HG02884 (cell line): Measurements from ENCODE around the gene FAM3A.
A peak's percentile ranks its signal among the peaks of the same experiment; 100 is the strongest.
"Not testable (repeated sequence)": the region's sequence is repeated elsewhere in the genome, so short reads cannot be mapped to it uniquely, and the experiment has no call there.

ENCODE experiments used
- ATAC-seq: cut with Tn5 transposase; IDR thresholded peaks from one replicate; pipeline ENCODE4 v1.9.1; 2021; ENCODE audit warnings: mild to moderate bottlenecking, moderate library complexity; ENCODE audit not compliant: unreplicated experiment

The FAM3A gene, protein sequence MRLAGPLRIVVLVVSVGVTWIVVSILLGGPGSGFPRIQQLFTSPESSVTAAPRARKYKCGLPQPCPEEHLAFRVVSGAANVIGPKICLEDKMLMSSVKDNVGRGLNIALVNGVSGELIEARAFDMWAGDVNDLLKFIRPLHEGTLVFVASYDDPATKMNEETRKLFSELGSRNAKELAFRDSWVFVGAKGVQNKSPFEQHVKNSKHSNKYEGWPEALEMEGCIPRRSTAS

DNA sequence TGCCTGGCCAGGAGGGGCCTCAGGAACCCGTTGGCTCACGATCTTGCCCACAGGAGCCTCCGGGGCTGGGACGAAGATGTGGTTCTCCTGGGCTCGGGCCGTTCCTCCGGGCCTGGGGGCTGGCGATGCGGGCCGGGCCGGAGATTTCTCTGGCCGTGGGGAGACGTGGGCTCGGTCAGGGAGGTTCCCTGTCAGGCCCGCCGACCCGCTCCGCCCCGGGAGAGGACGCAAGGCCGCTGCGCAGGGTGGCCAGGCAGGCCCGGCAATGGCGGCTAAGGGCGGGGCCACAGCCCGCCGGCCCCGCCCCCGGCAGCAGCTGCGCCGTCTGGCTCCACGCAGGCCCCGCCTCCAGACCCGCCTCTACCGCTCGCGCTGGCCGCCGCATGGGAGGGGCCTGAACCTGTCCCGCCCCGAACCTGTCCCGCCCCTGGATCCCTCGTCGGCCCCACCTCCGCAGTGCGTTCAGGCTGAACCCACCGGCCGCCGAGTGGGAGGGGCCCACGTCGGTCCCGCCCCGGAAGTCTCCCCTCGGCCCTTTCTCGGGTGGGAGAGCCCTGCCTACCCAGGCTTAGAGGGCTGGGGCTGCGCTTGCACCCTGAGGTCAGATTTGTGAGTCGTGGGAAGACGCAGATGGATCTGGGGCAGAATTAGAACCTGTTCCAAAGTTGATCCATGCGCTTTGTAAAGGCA is at the start of gene FAM3A:
FAM3A (minus strand) TSS at position 267 of the 690 bp plus-strand sequence. CDS start 460 bp downstream, outside the sequence.
- peak; percentile 80 for ATAC-seq

DNA sequence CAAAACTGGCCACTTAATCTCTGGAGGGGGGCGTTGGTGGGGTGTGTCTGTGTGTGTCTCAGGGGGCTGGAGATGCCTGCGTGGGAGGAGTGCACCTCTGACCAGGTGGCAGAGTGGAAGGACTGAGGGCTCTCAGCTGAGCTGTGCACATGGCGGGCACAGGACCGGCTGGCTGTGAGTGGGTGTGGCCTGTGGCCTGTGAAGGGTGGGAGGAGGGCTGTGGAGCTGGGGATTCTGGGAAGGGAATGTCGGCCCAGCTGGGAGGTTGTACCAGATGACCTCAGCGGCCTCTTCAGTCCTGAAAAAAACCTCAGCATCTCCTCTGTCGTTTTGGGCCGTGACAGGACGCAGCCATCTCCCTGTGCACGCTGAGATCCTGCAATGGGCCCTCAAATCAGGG is 46.3 kb upstream of the FAM3A start:
- not testable (repeated sequence) for ATAC-seq

DNA sequence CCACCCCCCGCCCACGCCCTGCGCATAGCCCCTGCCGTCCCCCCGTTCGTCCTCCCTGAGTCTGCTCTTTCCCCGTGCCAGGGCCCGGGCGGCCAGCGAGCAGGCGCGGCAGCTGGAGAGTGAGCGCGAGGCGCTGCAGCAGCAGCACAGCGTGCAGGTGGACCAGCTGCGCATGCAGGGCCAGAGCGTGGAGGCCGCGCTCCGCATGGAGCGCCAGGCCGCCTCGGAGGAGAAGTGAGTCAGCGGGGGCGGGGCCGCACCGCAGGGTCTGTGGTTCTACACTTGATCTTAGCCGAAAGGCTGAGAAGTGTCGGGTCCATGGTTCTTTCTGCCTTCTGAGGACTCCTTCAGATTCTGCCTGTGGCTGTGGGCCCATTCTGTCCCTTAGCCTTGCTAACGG is 44.3 kb upstream of the FAM3A start:
- ATAC-seq, result not testable (repeated sequence)

- not testable (repeated sequence) for ATAC-seq
These were observed 42.9 kb upstream of the FAM3A start for GRCh38 chrX:154558896-154559295.

GRCh38 chrX:154558060-154558690 is 42.1 kb upstream of the FAM3A start:
- ATAC-seq, result not testable (repeated sequence)

DNA sequence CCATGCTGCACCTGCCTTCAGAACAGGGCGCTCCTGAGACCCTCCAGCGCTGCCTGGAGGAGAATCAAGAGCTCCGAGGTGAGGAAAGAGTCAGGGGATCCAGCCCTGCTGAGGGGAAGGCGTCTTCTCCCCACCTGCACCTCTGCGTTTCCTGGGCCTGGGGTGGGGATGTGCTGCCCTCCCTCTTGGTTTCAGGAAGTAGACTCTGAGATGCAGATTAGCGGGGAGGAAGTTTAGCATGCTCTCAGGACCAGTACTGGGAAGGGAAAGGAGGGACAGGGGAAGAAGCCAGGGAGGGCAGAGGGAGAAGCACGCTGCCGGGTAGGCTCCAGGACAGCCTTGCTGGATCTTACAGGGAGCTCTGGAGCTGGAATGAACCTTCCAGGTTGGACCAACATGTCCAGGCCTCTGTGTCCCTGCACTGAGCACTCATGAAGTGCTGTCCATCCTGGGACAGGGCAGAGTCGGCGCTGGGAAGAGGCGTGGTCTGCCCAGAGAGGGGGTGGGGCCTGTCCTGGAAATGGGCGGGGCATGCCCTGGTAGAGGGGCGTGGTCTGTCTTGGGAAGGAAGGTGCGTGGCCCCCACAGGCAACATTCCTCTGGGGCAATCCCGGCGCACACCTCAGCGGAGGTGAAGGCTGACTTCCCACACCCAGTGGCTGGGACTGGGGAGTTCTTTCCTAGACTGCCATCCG is 36.2 kb upstream of the FAM3A start:
- ATAC-seq, result not testable (repeated sequence)

- no peak for ATAC-seq
These were observed 33.7 kb upstream of the FAM3A start for GRCh38 chrX:154549766-154550165.

DNA sequence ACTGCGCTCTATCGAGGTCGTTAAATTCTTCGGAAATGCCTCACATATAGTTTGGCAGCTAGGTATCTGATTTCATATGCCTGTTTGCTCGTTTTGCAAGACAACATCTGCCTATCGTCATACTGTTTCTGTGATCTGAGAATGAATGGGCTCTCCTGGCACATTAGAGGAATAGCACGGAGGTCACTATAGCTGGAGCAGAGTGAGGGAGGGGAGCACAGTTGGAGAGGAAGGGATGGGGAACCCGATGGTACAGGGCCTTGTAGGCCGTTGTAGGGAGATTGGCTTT is 31.9 kb upstream of the FAM3A start:
- ATAC-seq, result no peak

GRCh38 chrX:154547245-154548027 is 31.4 kb upstream of the FAM3A start, which contains the start of gene IKBKG:
Gene IKBKG (plus strand): TSS chrX:154547620. CDS start chrX:154552003, 4,383 bp downstream.
- ATAC-seq, result peak; percentile 65

GRCh38 chrX:154546354-154547244 is 30.6 kb upstream of the FAM3A start, which contains the start of gene G6PD:
Gene G6PD (minus strand): TSS chrX:154546846. CDS start chrX:154546155, 691 bp downstream.
- peak; percentile 51 for ATAC-seq

DNA sequence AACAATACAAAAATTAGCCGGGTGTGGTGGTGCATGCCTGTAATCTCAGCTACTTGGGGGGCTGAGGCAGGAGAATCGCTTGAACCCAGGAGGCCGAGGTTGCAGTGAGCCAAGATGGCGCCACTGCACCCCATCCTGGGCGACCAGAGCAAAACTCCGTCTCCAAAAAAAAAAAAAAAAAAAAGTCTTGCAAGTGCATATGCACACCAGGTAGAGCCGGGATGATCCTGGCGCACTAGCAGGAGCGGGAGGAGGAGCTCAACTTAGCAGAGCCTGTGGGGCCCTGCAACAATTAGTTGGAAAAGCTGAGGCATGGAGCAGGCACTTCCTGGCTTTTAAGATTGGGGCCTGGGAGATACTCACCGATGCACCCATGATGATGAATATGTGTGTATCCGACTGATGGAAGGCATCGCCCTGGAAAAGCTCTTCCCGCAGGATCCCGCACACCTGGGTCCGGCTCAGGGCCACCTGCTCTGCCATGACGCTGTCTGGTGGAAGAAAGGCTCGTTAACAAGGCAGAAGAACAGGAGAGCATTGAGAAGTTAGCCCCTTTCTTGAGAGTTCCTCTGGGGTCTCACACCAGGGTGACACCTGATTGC is 29.7 kb upstream of the FAM3A start:
- no peak for ATAC-seq

DNA sequence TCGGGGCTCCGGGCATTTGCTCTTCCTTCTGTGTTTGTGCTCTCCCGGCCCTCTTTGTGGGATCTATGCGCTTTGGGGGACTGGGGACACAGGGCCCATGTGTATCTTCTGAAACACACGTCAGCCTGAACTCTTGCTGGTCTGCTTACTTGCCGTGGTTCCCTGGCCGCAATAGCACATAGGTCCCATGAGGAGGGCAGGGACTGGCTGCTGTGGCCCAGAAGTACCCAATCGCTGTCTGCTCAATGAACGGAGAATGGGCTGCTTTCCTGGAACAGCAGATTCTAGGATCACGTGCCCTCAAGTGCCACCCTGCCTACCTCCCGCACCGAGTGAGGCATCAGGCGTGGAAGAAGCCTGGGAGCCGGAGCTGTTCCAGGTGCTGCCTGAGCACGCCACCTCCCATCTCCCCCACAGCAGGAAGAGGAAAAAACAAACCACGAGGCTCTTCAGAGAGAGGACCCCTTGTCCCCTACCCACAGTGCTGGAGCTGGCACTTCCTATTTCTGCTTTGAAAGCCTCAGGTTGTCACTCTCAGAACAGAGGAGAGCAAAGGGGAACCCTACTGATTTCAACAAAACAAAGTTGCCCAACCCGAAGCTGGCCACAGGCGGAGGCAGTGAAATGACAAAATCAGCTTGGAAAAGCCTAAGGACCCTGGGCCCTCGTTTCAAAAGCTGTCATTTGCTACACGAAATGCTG is 26.8 kb upstream of the FAM3A start:
- ATAC-seq, result no peak

DNA sequence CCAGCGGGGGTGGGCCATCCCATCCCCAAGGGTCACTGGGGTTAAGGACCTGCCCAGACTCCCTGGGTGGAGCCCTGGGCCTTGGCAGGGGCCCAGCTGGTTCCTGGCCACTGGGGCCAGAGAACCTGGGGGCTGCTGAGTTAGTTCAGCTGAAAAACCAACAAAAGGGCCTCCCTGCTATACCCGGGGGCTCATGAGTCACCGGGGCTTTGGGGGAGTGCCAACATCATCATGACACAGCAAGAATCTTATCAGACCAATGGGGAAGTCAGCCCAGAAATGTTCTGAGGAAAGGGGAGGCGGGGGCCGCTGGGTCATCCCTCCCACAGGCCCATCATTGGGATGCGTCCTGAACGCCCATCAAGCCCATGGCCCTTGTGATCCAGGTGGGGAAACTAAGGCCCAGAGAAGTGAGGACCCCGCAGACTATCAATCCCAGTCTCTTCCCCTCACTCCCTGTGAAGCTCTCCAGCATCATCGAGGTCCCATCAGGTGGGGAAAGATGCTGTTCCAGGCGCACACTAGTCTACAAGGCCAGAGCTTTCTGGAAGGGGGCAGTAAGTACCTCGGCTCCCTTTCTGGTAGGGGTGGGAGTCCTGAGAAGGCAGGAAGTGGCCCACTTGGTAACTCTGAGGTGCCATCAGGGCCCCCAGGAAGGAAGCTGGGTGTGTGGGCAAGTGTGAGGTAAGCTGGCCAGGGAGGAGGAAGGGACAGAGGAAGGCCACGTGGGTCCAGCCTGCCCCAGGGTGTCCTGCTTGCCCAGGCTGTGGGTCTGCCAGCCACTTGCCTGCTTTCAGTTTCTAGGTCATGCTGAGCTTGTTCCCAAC is 26.1 kb upstream of the FAM3A start:
- ATAC-seq, result no peak

GRCh38 chrX:154541589-154541895 is 25.5 kb upstream of the FAM3A start:
- ATAC-seq, result no peak

DNA sequence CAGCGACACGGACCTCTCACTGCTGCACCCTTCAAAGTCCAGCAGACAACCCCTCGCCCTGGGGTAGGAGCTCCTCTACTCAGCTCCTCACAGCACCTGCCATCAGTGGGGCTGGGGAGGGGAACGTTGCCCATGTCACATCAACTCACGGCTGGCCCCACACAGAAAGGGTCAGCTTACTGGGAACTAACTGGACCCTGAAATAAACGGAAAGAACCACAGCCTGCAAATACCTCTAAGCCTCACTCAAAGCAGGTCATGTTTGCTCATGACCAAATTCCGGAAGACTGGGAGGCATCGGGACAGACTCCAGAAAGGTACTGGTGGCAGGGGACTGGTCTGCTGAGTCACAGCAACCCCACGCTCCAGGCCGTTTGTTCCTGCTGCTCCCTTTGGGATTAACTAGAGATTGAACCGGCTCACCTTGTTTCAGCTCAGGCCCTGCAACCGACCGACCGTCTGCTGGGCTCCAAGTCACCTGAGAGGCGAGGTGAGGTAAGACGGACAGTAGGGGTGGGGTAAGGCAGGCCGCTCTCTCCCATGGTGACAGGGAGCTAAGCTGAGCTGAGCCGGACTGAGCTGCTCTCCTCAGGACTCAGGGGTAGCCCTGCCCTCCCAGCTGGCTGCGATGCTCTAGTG is 25.0 kb upstream of the FAM3A start:
- no peak for ATAC-seq

DNA sequence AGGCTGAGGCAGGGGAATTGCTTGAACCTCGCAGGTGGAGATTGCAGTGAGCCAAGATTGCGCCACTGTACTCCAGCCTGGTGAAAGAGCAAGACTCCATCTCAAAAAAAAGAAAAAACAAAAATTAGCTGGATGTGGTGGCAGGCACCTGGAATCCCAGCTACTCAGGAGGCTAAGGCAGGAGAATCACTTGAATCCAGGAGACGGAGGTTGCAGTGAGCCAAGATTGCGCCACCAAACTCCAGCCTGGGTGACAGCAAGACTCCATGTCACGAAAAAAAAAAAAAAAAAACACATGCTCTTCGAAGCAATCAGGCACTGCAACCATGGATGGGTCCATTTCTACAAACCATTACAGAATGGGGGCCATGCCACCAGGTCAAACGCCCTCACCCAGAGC is 24.3 kb upstream of the FAM3A start:
- not testable (repeated sequence) for ATAC-seq

DNA sequence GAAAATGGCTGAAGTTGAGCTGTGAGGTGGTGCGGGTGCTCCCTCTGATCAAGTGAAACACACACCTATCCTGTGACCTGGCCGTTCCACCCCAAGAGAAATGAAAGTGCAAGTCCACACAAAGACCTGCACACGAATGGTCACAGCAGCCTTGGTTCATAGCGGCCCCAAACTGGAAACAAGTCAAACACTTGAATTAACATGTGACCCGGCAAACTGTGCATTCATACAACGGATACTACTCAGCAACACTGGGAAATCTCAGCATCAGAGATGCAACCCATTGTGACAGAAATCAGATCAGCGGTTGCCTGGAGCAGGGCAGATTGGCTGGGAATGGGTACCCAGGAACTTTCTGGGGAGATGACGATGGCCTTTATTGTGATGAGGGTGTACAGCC is 23.0 kb upstream of the FAM3A start:
- no peak for ATAC-seq
